GM12801 (cell line): ENCODE measurements around the gene PPP4R4.

ENCODE experiments used
- TF ChIP-seq, protein P1 (sequence below): IDR thresholded peaks from one replicate; pipeline ENCODE4 v1.5.1; 2011; ENCODE audit warnings: control low read depth; ENCODE audit not compliant: insufficient read length; ENCODE audit errors: extremely low read depth

Gene PPP4R4

DNA sequence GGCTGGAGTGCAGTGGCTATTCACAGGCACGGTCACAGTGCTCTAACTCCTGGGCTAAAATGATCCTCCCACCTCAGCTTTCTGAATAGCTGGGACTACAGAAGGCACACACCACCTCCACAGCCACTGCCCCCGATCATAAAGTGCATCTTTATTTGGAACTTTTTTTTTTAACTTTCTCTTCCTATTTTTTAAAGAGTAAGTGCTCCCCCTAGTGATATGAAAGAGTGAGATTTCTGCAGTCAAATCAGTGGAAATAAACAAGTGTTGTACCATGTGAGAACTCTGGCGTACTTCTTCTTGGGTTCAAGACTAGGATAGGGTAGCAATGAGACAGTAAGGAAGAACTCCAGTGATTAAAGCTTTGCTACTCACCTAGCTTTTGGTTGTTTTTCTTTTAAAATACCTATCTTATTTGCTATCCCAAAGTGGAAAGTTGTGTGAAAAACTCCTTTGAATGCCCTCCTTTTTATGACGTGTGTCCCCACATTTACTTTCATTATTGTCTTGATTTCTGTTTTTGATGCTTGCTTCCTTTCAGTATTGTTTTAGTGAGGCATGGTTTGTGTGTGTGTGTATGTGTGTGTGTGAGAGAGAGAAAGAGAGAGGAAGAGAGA lies 6.6 kb downstream of the PPP4R4 start:
- TF ChIP-seq, protein P1, sequence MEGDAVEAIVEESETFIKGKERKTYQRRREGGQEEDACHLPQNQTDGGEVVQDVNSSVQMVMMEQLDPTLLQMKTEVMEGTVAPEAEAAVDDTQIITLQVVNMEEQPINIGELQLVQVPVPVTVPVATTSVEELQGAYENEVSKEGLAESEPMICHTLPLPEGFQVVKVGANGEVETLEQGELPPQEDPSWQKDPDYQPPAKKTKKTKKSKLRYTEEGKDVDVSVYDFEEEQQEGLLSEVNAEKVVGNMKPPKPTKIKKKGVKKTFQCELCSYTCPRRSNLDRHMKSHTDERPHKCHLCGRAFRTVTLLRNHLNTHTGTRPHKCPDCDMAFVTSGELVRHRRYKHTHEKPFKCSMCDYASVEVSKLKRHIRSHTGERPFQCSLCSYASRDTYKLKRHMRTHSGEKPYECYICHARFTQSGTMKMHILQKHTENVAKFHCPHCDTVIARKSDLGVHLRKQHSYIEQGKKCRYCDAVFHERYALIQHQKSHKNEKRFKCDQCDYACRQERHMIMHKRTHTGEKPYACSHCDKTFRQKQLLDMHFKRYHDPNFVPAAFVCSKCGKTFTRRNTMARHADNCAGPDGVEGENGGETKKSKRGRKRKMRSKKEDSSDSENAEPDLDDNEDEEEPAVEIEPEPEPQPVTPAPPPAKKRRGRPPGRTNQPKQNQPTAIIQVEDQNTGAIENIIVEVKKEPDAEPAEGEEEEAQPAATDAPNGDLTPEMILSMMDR, result no peak

DNA sequence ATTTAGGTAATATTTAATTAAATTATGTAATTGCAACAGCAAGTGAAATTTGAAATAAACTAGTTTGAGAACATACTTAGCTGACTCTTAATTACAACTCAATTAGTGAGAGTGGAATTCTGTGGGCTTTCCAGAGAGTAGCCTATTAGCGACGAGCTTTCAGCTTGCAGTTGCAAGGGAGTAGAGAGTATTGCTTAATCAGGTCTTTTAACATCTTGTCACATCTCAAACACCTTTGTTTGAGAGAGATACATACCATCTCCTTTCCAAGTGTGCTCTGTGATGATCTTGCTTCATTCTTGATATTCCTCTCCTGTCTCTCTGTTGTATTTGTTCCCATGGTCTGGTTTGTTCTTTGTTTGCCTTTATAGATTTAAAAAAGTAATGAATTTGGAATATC lies 7.7 kb downstream of the PPP4R4 start:
- TF ChIP-seq, protein P1, result no peak

DNA sequence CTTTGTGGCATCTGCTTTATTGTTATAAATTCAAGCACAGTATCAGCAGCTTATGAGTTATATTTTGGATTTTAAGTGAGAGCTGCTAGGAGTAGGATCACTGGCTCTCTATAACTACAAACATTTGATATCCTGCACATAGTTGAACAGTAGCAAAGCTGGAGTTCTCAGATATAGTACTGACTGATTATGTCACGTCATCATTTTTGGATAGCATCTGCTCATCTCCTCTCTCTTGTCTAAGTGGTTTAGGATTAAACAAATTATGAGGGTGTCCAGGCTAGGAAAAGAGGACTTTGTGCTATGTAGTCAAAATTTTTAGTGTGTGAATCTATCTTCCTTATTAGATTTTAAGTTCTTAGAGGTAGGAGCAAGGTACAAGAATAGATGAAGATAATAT lies 18.4 kb downstream of the PPP4R4 start:
- TF ChIP-seq, protein P1, result no peak

DNA sequence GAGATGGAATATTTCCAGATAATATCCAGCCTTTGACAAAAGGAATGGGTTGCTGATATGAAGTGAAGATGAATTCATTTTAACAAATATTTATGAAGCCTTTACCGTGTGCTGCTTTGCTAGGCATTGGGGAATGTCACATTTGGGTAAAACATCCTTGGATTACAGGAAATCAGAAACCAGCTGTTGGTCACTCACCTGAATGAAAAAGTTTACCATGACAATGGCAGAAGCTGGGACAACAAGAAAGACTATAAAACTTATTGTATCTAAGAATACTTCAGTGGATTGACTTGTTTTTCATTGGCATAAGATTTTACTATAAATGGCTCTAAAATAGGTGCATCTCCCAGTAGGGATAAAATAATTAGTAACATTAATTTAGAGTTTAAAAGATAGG lies 19.7 kb downstream of the PPP4R4 start:
- TF ChIP-seq, protein P1, result no peak

DNA sequence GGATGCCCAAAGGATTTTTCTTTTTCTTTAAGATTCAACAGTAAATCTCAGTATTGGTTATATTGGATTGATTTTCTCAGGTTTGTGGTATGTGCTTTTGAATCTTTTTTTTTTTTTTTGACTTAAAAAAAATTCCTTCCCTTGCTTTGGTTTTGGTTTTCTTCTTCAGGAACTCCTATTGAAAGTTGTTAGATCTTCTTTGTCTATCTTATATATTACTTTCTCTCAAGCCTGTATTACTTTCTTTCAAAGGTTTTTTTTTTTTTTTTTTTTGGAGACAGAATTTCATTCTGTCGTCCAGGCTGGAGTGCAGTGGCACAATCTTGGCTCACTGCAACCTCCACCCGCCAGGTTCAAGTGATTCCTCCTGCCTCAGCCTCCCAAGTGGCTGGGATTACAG lies 21.9 kb downstream of the PPP4R4 start:
- TF ChIP-seq, protein P1, result no peak

DNA sequence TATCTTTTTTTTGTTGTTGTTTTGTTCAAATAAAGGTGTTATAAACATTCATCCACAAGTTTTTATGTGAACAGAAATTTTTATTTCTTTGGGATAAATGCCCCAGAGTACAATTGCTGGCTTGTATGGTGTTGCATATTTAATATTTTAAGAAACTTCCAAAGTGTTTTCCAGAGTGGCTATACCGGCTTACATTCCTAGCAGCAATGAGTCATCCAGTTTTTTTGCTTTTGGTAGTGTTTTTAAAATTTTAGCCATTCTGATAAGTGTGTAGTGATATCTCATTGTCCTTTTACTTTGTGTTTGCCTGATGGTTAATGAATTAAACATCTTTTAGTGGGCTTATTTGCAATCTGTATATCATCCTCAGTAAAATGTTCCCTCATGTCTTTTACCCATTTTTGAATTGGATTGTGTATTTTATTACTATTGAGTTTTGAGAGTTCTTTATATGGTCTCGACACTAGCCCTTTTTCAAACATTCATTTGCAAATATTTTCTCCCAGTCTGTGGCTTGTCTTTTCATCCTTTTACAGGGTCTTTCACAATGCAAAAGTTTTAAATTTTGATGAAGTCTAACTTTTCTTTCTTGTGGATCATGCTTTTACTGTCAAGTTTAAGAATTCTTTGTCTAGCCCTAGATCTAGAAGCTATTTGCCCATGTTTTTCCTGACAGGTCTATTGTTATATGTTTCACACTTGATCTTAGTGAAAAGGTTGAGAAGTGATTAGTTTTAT lies 29.5 kb downstream of the PPP4R4 start:
- TF ChIP-seq, protein P1, result no peak

DNA sequence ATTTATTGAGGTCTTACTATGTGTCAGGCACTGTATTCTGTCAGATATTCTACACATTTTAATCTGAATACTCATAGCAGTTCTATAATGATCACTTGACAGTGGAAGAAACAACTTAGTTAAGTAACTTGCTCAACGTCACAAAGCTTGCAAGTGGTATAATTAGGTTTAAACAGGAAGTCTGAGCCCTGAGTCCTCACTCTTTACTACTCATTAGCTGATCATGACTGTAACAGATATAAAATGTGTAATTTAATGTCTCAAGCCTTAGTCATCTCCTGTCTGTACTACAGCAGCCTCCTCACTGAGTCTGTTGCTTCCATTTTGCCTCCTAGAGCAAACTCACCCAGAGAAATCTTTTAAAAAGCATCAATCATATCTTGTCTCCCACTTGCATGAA lies 38.9 kb downstream of the PPP4R4 start:
- TF ChIP-seq, protein P1, result no peak
